ENCODE measurements around the gene TMEM235.
"Not testable (repeated sequence)": the region's sequence is repeated elsewhere in the genome, so short reads cannot be mapped to it uniquely, and the experiment has no call there.

Gene TMEM235

GRCh38 chr17:78219396-78220150, 11.9 kb upstream of the TMEM235 start:
- no peak for DNase-seq (ENCODE audit: low spot score)

GRCh38 chr17:78223061-78223460, 8.4 kb upstream of the TMEM235 start:
- DNase-seq (ENCODE audit: low spot score): no peak

GRCh38 chr17:78223765-78224164, 7.7 kb upstream of the TMEM235 start:
- no peak for DNase-seq (ENCODE audit: low spot score)

GRCh38 chr17:78224231-78225087, 7.0 kb upstream of the TMEM235 start:
- no peak for DNase-seq (ENCODE audit: low spot score)

GRCh38 chr17:78225088-78225865, 6.2 kb upstream of the TMEM235 start:
- DNase-seq (ENCODE audit: low spot score): no peak

GRCh38 chr17:78226055-78226758, 5.2 kb upstream of the TMEM235 start:
- DNase-seq (ENCODE audit: low spot score): no peak

- DNase-seq (ENCODE audit: low spot score): no peak
Observed at GRCh38 chr17:78226759-78227454, 4.5 kb upstream of the TMEM235 start.

- no peak for DNase-seq (ENCODE audit: low spot score)
Observed at GRCh38 chr17:78227455-78227916, 3.9 kb upstream of the TMEM235 start.

- no peak for DNase-seq (ENCODE audit: low spot score)
Observed at GRCh38 chr17:78228176-78228575, 3.3 kb upstream of the TMEM235 start.

GRCh38 chr17:78230252-78230962, 1.0 kb upstream of the TMEM235 start:
- DNase-seq (ENCODE audit: low spot score): no peak

GRCh38 chr17:78231991-78232858, 794 bp downstream of the TMEM235 start:
- DNase-seq (ENCODE audit: low spot score): peak; percentile 80

GRCh38 chr17:78232859-78233173, 1.4 kb downstream of the TMEM235 start:
- no peak for DNase-seq (ENCODE audit: low spot score)

- no peak for DNase-seq (ENCODE audit: low spot score)
Observed at GRCh38 chr17:78233678-78234077, 2.2 kb downstream of the TMEM235 start.

GRCh38 chr17:78234261-78234865, 2.9 kb downstream of the TMEM235 start:
- DNase-seq (ENCODE audit: low spot score): no peak

GRCh38 chr17:78235022-78235421, 3.6 kb downstream of the TMEM235 start:
- DNase-seq (ENCODE audit: low spot score): not testable (repeated sequence)

GRCh38 chr17:78235885-78236284, 4.5 kb downstream of the TMEM235 start:
- DNase-seq (ENCODE audit: low spot score): no peak

- no peak for DNase-seq (ENCODE audit: low spot score)
Observed at GRCh38 chr17:78236362-78237127, 5.1 kb downstream of the TMEM235 start.

GRCh38 chr17:78237401-78238012, 6.1 kb downstream of the TMEM235 start:
- DNase-seq (ENCODE audit: low spot score): no peak
